Thyroid gland (tissue), 4 donors: ENCODE results near the gene AGR3.

Experiments used
- CTCF ChIP-seq, 6 experiments: fragments of 200-600 bp in 3 of 6; fragments of 450-650 bp in 3 of 6; sonication (generic) in 3 of 6; IDR thresholded peaks; one replicate each; pipeline ENCODE4 v1.5.1; 2016 to 2019; ENCODE audit warnings: antibody characterized with exemption in 6 of 6, mild to moderate bottlenecking in 2 of 6, inconsistent platforms in 1 of 6, moderate library complexity in 1 of 6
- POLR2A ChIP-seq, 2 donors: fragments of 450-650 bp; IDR thresholded peaks; one replicate each; pipeline ENCODE4 v1.6.1; 2017; ENCODE audit warnings: antibody characterized with exemption in 2 of 2, mild to moderate bottlenecking in 2 of 2, moderate library complexity in 1 of 2

- TF ChIP-seq CTCF (IDR thresholded peaks at IDR 0.05) (no peak), POLR2A (IDR thresholded peaks at IDR 0.05) (no peak)
Measured at GRCh38 chr7:16905300-16906044, 23.7 kb upstream of the AGR3 start.
